ENCODE data around the gene RBFOX2.
"Not testable (repeated sequence)": the region's sequence is repeated elsewhere in the genome, so short reads cannot be mapped to it uniquely, and the experiment has no call there.

Gene RBFOX2

DNA sequence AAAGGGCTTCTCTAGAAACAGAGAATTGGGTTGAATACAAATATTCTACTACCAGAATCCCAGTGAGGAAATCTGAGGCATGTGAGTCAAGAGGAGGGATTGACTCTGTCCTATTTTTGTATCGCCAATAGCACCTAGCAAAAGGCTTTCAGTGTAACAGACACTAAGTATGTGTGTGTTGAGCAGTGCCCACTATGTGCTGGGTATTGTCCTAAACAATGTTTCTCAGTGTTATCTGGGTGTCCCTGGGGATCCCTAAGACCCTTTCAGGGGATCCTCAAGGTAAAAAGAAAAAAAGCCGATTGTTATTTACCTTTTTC, 21.0 kb upstream of the RBFOX2 start:
- TF ChIP-seq POLR2A (IDR thresholded peaks at IDR 0.05; ENCODE audit: extremely low read depth, insufficient read length) (no peak), MYC (IDR thresholded peaks at IDR 0.05; ENCODE audit: low read depth, low read length) (no peak)
- TF ChIP-seq, protein P1, sequence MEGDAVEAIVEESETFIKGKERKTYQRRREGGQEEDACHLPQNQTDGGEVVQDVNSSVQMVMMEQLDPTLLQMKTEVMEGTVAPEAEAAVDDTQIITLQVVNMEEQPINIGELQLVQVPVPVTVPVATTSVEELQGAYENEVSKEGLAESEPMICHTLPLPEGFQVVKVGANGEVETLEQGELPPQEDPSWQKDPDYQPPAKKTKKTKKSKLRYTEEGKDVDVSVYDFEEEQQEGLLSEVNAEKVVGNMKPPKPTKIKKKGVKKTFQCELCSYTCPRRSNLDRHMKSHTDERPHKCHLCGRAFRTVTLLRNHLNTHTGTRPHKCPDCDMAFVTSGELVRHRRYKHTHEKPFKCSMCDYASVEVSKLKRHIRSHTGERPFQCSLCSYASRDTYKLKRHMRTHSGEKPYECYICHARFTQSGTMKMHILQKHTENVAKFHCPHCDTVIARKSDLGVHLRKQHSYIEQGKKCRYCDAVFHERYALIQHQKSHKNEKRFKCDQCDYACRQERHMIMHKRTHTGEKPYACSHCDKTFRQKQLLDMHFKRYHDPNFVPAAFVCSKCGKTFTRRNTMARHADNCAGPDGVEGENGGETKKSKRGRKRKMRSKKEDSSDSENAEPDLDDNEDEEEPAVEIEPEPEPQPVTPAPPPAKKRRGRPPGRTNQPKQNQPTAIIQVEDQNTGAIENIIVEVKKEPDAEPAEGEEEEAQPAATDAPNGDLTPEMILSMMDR (IDR thresholded peaks at IDR 0.05; ENCODE audit: low read depth, low read length) = no peak
- TF ChIP-seq, protein P2, sequence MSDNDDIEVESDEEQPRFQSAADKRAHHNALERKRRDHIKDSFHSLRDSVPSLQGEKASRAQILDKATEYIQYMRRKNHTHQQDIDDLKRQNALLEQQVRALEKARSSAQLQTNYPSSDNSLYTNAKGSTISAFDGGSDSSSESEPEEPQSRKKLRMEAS (IDR thresholded peaks at IDR 0.05; ENCODE audit: low read depth, low read length) = no peak
- DNase-seq (ENCODE audit: low read depth) = no peak
- no peak overlapping the region for H3K4me3 ChIP-seq (ENCODE audit: low read depth, low read length)

DNA sequence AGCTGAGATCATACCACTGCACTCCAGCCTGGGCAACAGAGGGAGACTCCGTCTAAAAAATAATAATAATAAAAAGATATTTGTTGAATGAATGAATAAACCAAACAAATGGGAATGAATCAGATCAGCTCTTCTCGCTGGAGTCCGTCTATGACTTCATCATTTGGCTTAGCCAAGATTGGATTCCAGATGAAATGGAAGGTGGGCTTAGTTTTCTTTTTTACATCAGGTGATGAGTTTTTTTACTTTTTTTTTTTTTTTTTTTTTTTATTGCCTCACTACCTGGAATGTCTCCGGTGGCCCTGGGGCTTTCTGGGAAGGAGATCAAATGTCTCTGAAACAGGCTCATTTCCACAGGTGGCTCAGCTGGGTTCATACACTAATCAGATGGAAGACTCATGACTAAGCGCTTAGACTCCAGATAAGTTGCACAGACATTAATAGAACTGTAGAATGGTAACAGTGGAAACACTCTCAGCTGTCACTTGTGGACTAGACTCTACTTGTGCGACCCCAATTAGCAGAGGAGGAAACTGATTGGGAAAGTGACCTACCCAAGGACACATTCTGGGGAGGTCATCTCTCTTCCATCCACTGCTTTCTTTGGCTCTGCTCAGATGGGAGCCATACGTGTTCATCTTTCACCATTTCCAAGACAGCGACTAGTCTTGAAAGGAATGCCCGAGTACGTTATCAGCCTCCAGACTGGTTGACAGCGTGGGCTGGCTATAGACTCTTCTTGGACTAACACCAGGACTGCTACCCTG, 20.5 kb upstream of the RBFOX2 start:
- no peak for TF ChIP-seq MYC (IDR thresholded peaks at IDR 0.05; ENCODE audit: low read depth, low read length)
- TF ChIP-seq, protein P1 (IDR thresholded peaks at IDR 0.05; ENCODE audit: low read depth, low read length) = no peak
- TF ChIP-seq, protein P2 (IDR thresholded peaks at IDR 0.05; ENCODE audit: low read depth, low read length) = no peak
- no peak overlapping the region for H3K4me3 ChIP-seq (ENCODE audit: low read depth, low read length)
- no peak for DNase-seq (ENCODE audit: low read depth)

GRCh38 chr22:36044517-36044916, 15.9 kb upstream of the RBFOX2 start:
- not testable (repeated sequence) for DNase-seq (ENCODE audit: low read depth); H3K4me3 ChIP-seq (ENCODE audit: low read depth, low read length)

- no peak for DNase-seq (ENCODE audit: low read depth)
- H3K4me3 ChIP-seq (ENCODE audit: low read depth, low read length) = no peak overlapping the region
- TF ChIP-seq, protein P2 (IDR thresholded peaks at IDR 0.05; ENCODE audit: low read depth, low read length) = no peak
- TF ChIP-seq MYC (IDR thresholded peaks at IDR 0.05; ENCODE audit: low read depth, low read length) (no peak), POLR2A (IDR thresholded peaks at IDR 0.05; ENCODE audit: extremely low read depth, insufficient read length) (no peak)
- TF ChIP-seq, protein P1 (IDR thresholded peaks at IDR 0.05; ENCODE audit: low read depth, low read length) = no peak
Observed at GRCh38 chr22:36042240-36042639, 13.6 kb upstream of the RBFOX2 start.

DNA sequence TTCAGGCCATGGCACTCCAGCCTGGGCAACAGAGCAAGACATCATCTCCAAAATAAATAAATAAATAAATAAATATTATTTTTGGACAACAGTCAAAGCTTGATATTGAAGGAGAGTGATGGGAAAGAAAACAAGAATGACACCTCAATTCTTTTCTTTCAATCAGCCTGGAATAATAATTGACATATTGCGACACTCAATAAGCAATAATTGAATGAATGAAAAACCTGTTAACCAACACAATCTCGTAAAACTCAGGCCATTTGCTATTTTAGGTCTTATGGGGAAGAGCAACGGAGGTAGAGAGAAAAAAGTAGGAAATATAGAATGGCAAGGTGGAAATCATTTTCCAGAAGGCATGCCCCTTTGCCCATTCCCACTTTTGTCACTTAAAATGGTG, 10.5 kb upstream of the RBFOX2 start:
- no peak overlapping the region for H3K4me3 ChIP-seq (ENCODE audit: low read depth, low read length)
- TF ChIP-seq, protein P1 (IDR thresholded peaks at IDR 0.05; ENCODE audit: low read depth, low read length) = no peak
- TF ChIP-seq MYC (IDR thresholded peaks at IDR 0.05; ENCODE audit: low read depth, low read length) (no peak), POLR2A (IDR thresholded peaks at IDR 0.05; ENCODE audit: extremely low read depth, insufficient read length) (no peak)
- TF ChIP-seq, protein P2 (IDR thresholded peaks at IDR 0.05; ENCODE audit: low read depth, low read length) = no peak
- no peak for DNase-seq (ENCODE audit: low read depth)

DNA sequence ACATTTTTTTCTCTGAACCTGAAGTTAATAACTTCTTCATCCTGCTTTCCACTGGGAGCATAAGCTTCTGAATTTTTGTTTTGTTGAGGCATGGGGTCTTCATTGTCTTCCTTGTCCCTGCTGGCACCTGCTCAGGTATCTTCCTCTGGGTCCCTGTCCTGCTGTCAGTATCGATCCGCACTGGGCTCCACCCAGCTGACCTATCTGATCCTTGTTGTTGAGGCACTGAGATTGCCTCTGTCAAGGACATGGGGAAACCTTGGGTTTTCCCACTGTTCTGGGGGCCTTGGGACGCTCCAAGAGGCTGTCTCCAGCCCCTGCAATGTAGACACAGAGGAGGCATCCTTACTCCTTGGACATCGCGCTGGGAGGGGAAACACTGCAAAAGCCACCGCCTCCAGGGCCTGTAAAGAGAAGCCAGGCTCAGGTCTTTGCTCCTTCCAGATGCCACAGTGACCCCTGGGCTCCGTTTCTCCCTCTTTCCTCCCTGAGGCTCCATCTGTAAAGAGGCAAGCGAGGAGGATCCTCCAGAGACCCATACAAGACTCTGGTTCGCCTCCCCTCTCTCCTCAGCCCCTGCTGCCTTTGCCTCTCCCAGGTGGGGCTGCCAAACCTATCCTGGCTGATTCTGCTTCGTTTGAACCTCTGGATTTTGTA, 8.6 kb upstream of the RBFOX2 start:
- no peak overlapping the region for H3K4me3 ChIP-seq (ENCODE audit: low read depth, low read length)
- no peak for DNase-seq (ENCODE audit: low read depth)
- TF ChIP-seq POLR2A (IDR thresholded peaks at IDR 0.05; ENCODE audit: extremely low read depth, insufficient read length) (no peak), MYC (IDR thresholded peaks at IDR 0.05; ENCODE audit: low read depth, low read length) (no peak)
- TF ChIP-seq, protein P1 (IDR thresholded peaks at IDR 0.05; ENCODE audit: low read depth, low read length) = no peak
- TF ChIP-seq, protein P2 (IDR thresholded peaks at IDR 0.05; ENCODE audit: low read depth, low read length) = no peak
